Neural progenitor cell (in vitro differentiated cells): ENCODE data around the gene OR5AK2. TPM values are rescaled to one million over a fixed set of nuclear protein-coding genes. Genes with fewer than 3 reads are reported as not detected.

Experiments used
- DNase-seq: peaks from one replicate; pipeline ENCODE4 v3.0.0-alpha.2; 2016; ENCODE audit warnings: low spot score
- H2AFZ ChIP-seq: fragments of 200-600 bp; sonication (generic); replicated peaks from 2 replicates; pipeline ENCODE4 v1.6.1; 2016; ENCODE audit warnings: antibody characterized with exemption
- H3F3A ChIP-seq: fragments of 200-600 bp; sonication (generic); 2 replicates; pipeline ENCODE4 v1.6.1; 2016; ENCODE audit warnings: antibody characterized with exemption, low read depth
- H3K27ac ChIP-seq: fragments of 200-600 bp; sonication (generic); 2 replicates; pipeline ENCODE4 v1.5.1; 2016; ENCODE audit warnings: mild to moderate bottlenecking
- H3K27me3 ChIP-seq: fragments of 200-600 bp; sonication (generic); 2 replicates; pipeline ENCODE4 v1.6.1; 2016; ENCODE audit warnings: mild to moderate bottlenecking, moderate library complexity
- H3K36me3 ChIP-seq: fragments of 200-600 bp; sonication (generic); 2 replicates; pipeline ENCODE4 v1.5.1; 2016
- H3K4me1 ChIP-seq: fragments of 200-600 bp; sonication (generic); 2 replicates; pipeline ENCODE4 v1.6.1; 2016; ENCODE audit warnings: mixed run types
- H3K4me2 ChIP-seq: fragments of 200-600 bp; sonication (generic); 2 replicates; pipeline ENCODE4 v1.6.1; 2016
- H3K4me3 ChIP-seq: fragments of 200-600 bp; sonication (generic); 2 replicates; pipeline ENCODE4 v1.5.1; 2016
- H3K79me2 ChIP-seq: fragments of 200-600 bp; sonication (generic); 2 replicates; pipeline ENCODE4 v1.6.1; 2016; ENCODE audit warnings: low read depth
- H3K9ac ChIP-seq: fragments of 200-600 bp; sonication (generic); 2 replicates; pipeline ENCODE4 v1.6.1; 2016
- H3K9me3 ChIP-seq: fragments of 200-600 bp; sonication (generic); 2 replicates; pipeline ENCODE4 v1.5.1; 2016; ENCODE audit warnings: low read depth
- H4K20me1 ChIP-seq: fragments of 200-600 bp; sonication (generic); 2 replicates; pipeline ENCODE4 v1.6.1; 2016; ENCODE audit warnings: low read depth
- H3K27ac Mint-ChIP-seq: 3 replicates; pipeline ENCODE4 v1.8.0; 2021; ENCODE audit warnings: mixed read lengths
- H3K27me3 Mint-ChIP-seq: 2 replicates; pipeline ENCODE4 v1.8.0; 2022; ENCODE audit warnings: low read depth, mild to moderate bottlenecking, inconsistent platforms, moderate library complexity, mixed read lengths; ENCODE audit not compliant: insufficient read depth
- H3K36me3 Mint-ChIP-seq: 3 replicates; pipeline ENCODE4 v1.8.0; 2021; ENCODE audit warnings: mixed read lengths
- H3K4me1 Mint-ChIP-seq: 3 replicates; pipeline ENCODE4 v1.8.0; 2021; ENCODE audit warnings: mixed read lengths
- H3K4me3 Mint-ChIP-seq: 3 replicates; pipeline ENCODE4 v1.8.0; 2021; ENCODE audit warnings: mild to moderate bottlenecking, moderate library complexity, mixed read lengths
- H3K9me3 Mint-ChIP-seq: 3 replicates; pipeline ENCODE4 v1.8.0; 2020; ENCODE audit warnings: mixed read lengths
- CTCF ChIP-seq: fragments of 200-600 bp; sonication (generic); IDR thresholded peaks from 2 replicates; pipeline ENCODE4 v1.5.1; 2017; ENCODE audit warnings: antibody characterized with exemption, mild to moderate bottlenecking
- EZH2 ChIP-seq: fragments of 200-600 bp; sonication (generic); IDR thresholded peaks from 2 replicates; pipeline ENCODE4 v1.6.1; 2017; ENCODE audit warnings: antibody characterized with exemption, mild to moderate bottlenecking, moderate library complexity
- EZH2phosphoT487 ChIP-seq: fragments of 200-600 bp; sonication (generic); IDR thresholded peaks from 2 replicates; pipeline ENCODE4 v1.6.1; 2017; ENCODE audit warnings: antibody characterized with exemption
- total RNA-seq: library from RNA; depleted of rRNA; stranded (reverse); fragments of >200 nt; gene quantifications from 2 replicates; pipeline ENCODE4 v1.2.3, GENCODE V29; 2015; ENCODE audit warnings: low replicate concordance

OR5AK2 gene
- total RNA-seq, 1 donor from 2014 or later, result not detected

GRCh38 chr11:57001674-57002401 lies 13.1 kb downstream of the OR5AK2 start:
- H3K27ac ChIP-seq, result no peak overlapping the region
- no peaks in the 10 kb centered on the region for H3K36me3 Mint-ChIP-seq
- H4K20me1 ChIP-seq, result no peaks in the 10 kb centered on the region
- no peak overlapping the region for H3K4me3 Mint-ChIP-seq
- no peak overlapping the region for H3K9ac ChIP-seq
- no peak overlapping the region for H3K27ac Mint-ChIP-seq
- no peak overlapping the region for H2AFZ ChIP-seq
- no peaks in the 10 kb centered on the region for H3K27me3 ChIP-seq
- no peak for TF ChIP-seq EZH2
- TF ChIP-seq EZH2phosphoT487, result no peak
- TF ChIP-seq CTCF, result peak; percentile 48
- H3K4me2 ChIP-seq, result no peak overlapping the region
- H3K36me3 ChIP-seq, result no peaks in the 10 kb centered on the region
- no peaks in the 10 kb centered on the region for H3K4me1 Mint-ChIP-seq
- H3K4me1 ChIP-seq, result no peaks in the 10 kb centered on the region
- no peaks in the 10 kb centered on the region for H3F3A ChIP-seq
- DNase-seq, result no peak
- H3K79me2 ChIP-seq, result no peaks in the 10 kb centered on the region
- H3K4me3 ChIP-seq, result no peak overlapping the region
- peaks cover 9% of the 10 kb centered on the region for H3K9me3 Mint-ChIP-seq
- peaks cover 5% of the 10 kb centered on the region for H3K27me3 Mint-ChIP-seq
- H3K9me3 ChIP-seq, result peaks cover 5% of the 10 kb centered on the region

DNA sequence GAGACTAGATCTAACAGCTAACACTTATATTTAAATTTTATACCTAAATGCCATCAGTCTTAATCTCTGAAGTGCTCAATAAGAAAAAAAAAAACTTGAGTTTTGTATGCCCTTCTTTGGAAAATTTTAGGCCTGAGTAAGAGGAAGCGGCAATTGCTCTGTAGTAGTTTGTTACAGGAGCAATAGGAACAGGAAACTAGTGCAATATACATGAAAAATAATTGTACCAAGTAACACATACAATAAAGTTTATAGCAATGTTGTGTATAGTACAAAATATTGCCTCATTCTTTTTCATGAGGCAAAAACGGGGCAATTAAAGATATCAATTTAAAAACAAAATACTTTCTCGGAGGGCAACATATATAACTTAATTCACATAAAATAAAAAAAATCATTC lies 19.7 kb downstream of the OR5AK2 start:
- Mint-ChIP-seq H3K4me3 (no peak overlapping the region), H3K27me3 (no peaks in the 10 kb centered on the region), H3K9me3 (peaks cover under 1% of the 10 kb centered on the region), H3K27ac (no peak overlapping the region), H3K4me1 (no peaks in the 10 kb centered on the region), H3K36me3 (no peaks in the 10 kb centered on the region)
- no peaks in the 10 kb centered on the region for H4K20me1 ChIP-seq
- DNase-seq, result no peak
- no peaks in the 10 kb centered on the region for H3K4me1 ChIP-seq
- H3K9ac ChIP-seq, result no peak overlapping the region
- no peaks in the 10 kb centered on the region for H3K79me2 ChIP-seq
- H3K4me2 ChIP-seq, result no peak overlapping the region
- H3K27me3 ChIP-seq, result no peaks in the 10 kb centered on the region
- H2AFZ ChIP-seq, result no peak overlapping the region
- TF ChIP-seq EZH2 (no peak), CTCF (no peak), EZH2phosphoT487 (no peak)
- no peaks in the 10 kb centered on the region for H3K36me3 ChIP-seq
- no peaks in the 10 kb centered on the region for H3F3A ChIP-seq
- no peaks in the 10 kb centered on the region for H3K9me3 ChIP-seq
- no peak overlapping the region for H3K27ac ChIP-seq
- no peak overlapping the region for H3K4me3 ChIP-seq

DNA sequence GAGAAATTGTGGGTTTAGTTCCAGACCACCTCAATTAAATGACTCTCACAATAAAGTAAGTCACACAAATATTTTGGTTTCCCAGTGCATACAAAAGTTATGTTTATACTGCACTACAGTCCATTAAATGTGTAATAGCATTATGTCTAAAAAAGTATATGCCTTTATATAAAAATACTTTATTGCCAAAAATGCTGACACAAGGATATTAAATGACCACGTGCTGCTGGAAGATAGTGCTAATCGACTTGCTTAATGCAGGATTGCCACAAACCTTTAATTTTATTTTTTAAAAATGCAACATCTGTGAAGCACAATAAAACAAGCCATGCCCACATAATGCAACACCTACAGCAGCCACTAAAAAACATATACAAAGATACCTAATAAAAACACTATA lies 27.0 kb downstream of the OR5AK2 start:
- H3K27me3 ChIP-seq, result no peaks in the 10 kb centered on the region

More for the DNA sequence above, 27.0 kb downstream of the OR5AK2 start:
- Histone ChIP-seq H3K79me2 (no peaks in the 10 kb centered on the region), H3F3A (no peaks in the 10 kb centered on the region), H3K9me3 (no peaks in the 10 kb centered on the region), H3K9ac (no peak overlapping the region), H3K27ac (no peak overlapping the region), H3K36me3 (no peaks in the 10 kb centered on the region), H3K4me3 (no peak overlapping the region), H2AFZ (no peak overlapping the region), H3K4me1 (no peaks in the 10 kb centered on the region), H3K4me2 (no peak overlapping the region), H4K20me1 (no peaks in the 10 kb centered on the region)
- peaks cover 2% of the 10 kb centered on the region for H3K9me3 Mint-ChIP-seq
- H3K4me3 Mint-ChIP-seq, result no peak overlapping the region
- no peaks in the 10 kb centered on the region for H3K36me3 Mint-ChIP-seq
- no peaks in the 10 kb centered on the region for H3K4me1 Mint-ChIP-seq
- DNase-seq, result no peak
- H3K27ac Mint-ChIP-seq, result no peak overlapping the region
- H3K27me3 Mint-ChIP-seq, result no peaks in the 10 kb centered on the region
- TF ChIP-seq CTCF (no peak), EZH2 (no peak), EZH2phosphoT487 (no peak)
